ENCODE data around the gene ECT2L.

ECT2L gene

GRCh38 chr6:138864343-138864890 lies 68.5 kb downstream of the ECT2L start:
- TF ChIP-seq CTCF (conservative IDR thresholded peaks at IDR 0.05) = no peak
- H3K27ac ChIP-seq = no peak overlapping the region

- TF ChIP-seq CTCF (conservative IDR thresholded peaks at IDR 0.05) = no peak
Measured at GRCh38 chr6:138865480-138866109, 69.7 kb downstream of the ECT2L start.

GRCh38 chr6:138868181-138868580 lies 72.3 kb downstream of the ECT2L start:
- TF ChIP-seq CTCF (conservative IDR thresholded peaks at IDR 0.05) = no peak
- no peak overlapping the region for H3K27ac ChIP-seq

More at GRCh38 chr6:138865480-138866109, 69.7 kb downstream of the ECT2L start:
- no peak overlapping the region for H3K27ac ChIP-seq

GRCh38 chr6:138869398-138869797 lies 73.5 kb downstream of the ECT2L start:
- no peak overlapping the region for H3K27ac ChIP-seq
- no peak for TF ChIP-seq CTCF (conservative IDR thresholded peaks at IDR 0.05)

- H3K27ac ChIP-seq = no peak overlapping the region
- no peak for TF ChIP-seq CTCF (conservative IDR thresholded peaks at IDR 0.05)
Measured at GRCh38 chr6:138873191-138873590, 77.3 kb downstream of the ECT2L start.

- TF ChIP-seq CTCF (conservative IDR thresholded peaks at IDR 0.05) = no peak
- H3K27ac ChIP-seq = no peak overlapping the region
Measured at GRCh38 chr6:138882369-138883017, 86.6 kb downstream of the ECT2L start.

- TF ChIP-seq CTCF (conservative IDR thresholded peaks at IDR 0.05) = no peak
- no peak overlapping the region for H3K27ac ChIP-seq
Measured at GRCh38 chr6:138885156-138885819, 89.4 kb downstream of the ECT2L start.

All from VCaP (cell line).